ENCODE data around the gene EXOC6B.

DNA sequence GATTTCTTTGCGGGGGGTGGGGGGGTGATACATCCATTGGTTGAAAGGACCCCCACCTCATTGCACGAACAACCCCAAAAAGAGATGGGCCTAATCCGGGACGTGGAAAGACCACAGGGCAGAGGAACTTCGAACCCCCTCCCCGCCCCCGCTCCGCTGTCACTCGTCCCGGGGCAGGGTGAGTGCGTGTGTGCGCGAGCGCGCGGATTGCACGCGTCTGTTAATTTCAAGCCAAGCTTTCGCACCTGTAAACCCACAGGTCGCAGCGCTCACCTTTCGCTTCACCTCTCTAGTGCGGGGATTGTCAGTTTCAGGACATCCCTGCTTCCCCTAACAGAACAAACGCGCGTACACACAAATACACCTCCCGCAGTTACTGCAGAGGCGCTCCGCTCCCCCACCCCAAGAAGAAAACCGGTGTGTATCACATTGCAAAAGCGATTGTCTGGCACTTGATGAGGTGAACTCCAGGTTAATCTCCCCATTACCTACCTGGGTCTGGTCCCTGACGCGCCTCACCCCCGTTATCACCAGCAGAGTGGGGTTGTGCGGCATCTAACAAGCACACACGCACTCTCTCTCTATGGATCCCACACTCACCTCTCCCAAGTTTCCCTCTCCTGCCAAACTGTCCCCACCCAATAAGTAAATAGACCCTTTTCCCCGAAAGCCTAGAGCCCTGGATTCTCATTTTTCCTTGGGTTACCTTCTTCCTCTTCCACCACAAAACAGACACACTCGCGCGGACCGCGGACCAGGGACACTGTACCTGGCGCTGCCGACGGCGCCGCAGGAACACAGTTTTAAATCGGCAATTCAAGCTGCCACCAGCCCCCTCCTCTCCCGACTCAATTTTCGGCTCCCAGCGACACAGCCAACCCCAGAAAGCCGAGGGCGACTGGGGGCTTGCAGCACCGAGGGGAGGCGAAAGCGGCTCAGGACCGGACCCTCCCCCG lies 679.2 kb downstream of the EXOC6B start:
- TF ChIP-seq, protein P1, sequence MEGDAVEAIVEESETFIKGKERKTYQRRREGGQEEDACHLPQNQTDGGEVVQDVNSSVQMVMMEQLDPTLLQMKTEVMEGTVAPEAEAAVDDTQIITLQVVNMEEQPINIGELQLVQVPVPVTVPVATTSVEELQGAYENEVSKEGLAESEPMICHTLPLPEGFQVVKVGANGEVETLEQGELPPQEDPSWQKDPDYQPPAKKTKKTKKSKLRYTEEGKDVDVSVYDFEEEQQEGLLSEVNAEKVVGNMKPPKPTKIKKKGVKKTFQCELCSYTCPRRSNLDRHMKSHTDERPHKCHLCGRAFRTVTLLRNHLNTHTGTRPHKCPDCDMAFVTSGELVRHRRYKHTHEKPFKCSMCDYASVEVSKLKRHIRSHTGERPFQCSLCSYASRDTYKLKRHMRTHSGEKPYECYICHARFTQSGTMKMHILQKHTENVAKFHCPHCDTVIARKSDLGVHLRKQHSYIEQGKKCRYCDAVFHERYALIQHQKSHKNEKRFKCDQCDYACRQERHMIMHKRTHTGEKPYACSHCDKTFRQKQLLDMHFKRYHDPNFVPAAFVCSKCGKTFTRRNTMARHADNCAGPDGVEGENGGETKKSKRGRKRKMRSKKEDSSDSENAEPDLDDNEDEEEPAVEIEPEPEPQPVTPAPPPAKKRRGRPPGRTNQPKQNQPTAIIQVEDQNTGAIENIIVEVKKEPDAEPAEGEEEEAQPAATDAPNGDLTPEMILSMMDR (IDR thresholded peaks at IDR 0.05), result no peak
- TF ChIP-seq POLR2A (IDR thresholded peaks at IDR 0.05), result no peak

Data from heart left ventricle (tissue), 13 donors.